ENCODE results near the gene DNAJC28. TPM values are rescaled to one million over a fixed set of nuclear protein-coding genes. Genes with fewer than 3 reads are reported as not detected.
"Not testable (repeated sequence)": the region's sequence is repeated elsewhere in the genome, so short reads cannot be mapped to it uniquely, and the experiment has no call there.

The DNAJC28 gene
- total and polyA plus RNA-seq, 4 donors: 0.56 to 3.0 (median 2.0) TPM

GRCh38 chr21:33455686-33456446 is 35.6 kb downstream of the DNAJC28 start:
- Histone ChIP-seq H3K36me3 (ENCODE audit: control insufficient read depth in 1 of 2, insufficient read depth in 2 of 2, low read length in 1 of 2) (peaks cover 0 to 1% of the 10 kb centered on the region in 2 donors), H3K27me3 (ENCODE audit: control insufficient read depth in 1 of 2, insufficient read depth in 2 of 2, low read length in 1 of 2) (no peaks in the 10 kb centered on the region), H3K4me1 (ENCODE audit: control insufficient read depth in 1 of 2, insufficient read depth in 2 of 2, low read length in 2 of 2) (no peaks in the 10 kb centered on the region), H3K9me3 (ENCODE audit: control insufficient read depth, low read length) (no peaks in the 10 kb centered on the region), H3K27ac (ENCODE audit: low read depth in 1 of 2, low read length in 2 of 2) (no peak overlapping the region), H3K4me3 (ENCODE audit: low read length in 2 of 2) (no peak overlapping the region)
- intact Hi-C loops (cut with DNase I): no loop called here
- WGBS, 2 donors: 87 to 90% methylated on average over 6 of the region's 6 CpGs
- DNase-seq (no peak), ATAC-seq (ENCODE audit: low FRiP score) (no peak)

- Histone ChIP-seq H3K4me3 (ENCODE audit: low read length in 2 of 2) (no peak overlapping the region), H3K27me3 (ENCODE audit: control insufficient read depth in 1 of 2, insufficient read depth in 2 of 2, low read length in 1 of 2) (no peaks in the 10 kb centered on the region), H3K9me3 (ENCODE audit: control insufficient read depth, low read length) (no peaks in the 10 kb centered on the region), H3K27ac (ENCODE audit: low read depth in 1 of 2, low read length in 2 of 2) (no peak overlapping the region), H3K36me3 (ENCODE audit: control insufficient read depth in 1 of 2, insufficient read depth in 2 of 2, low read length in 1 of 2) (peaks cover 0 to 1% of the 10 kb centered on the region in 2 donors), H3K4me1 (ENCODE audit: control insufficient read depth in 1 of 2, insufficient read depth in 2 of 2, low read length in 2 of 2) (no peaks in the 10 kb centered on the region)
- DNase-seq (no peak), ATAC-seq (ENCODE audit: low FRiP score) (no peak)
- intact Hi-C loops (cut with DNase I): no loop called here
- 78 to 88% methylated on average over 3 of the region's 3 CpGs for WGBS, 2 donors
Observed at GRCh38 chr21:33452362-33452761, 39.2 kb downstream of the DNAJC28 start.

DNA sequence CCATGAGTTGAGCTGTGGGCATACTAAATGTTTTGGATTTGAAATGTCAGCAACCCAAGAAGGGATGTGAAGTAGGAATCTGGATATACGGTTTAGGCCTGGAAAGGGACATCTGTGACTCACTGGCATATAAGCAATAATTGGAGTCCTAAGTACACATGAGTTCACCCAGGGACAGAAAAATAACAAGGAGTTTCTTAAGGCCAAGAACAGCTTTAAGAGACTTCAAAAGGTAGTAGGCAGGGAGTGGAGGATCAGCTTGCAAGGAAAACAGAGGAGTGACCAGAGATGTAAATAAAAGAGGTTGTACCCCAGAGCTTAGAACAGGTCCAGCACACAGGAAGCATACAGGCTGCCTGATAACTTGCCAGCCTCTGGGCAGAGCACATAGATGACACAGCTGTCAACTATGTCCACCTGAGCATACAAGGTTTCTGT is 39.9 kb downstream of the DNAJC28 start:
- intact Hi-C loops (cut with DNase I): no loop called here
- Histone ChIP-seq H3K4me1 (ENCODE audit: control insufficient read depth in 1 of 2, insufficient read depth in 2 of 2, low read length in 2 of 2) (no peaks in the 10 kb centered on the region), H3K27me3 (ENCODE audit: control insufficient read depth in 1 of 2, insufficient read depth in 2 of 2, low read length in 1 of 2) (no peaks in the 10 kb centered on the region), H3K9me3 (ENCODE audit: control insufficient read depth, low read length) (no peaks in the 10 kb centered on the region), H3K36me3 (ENCODE audit: control insufficient read depth in 1 of 2, insufficient read depth in 2 of 2, low read length in 1 of 2) (peaks cover 1 to 3% of the 10 kb centered on the region in 2 donors), H3K27ac (ENCODE audit: low read depth in 1 of 2, low read length in 2 of 2) (no peak overlapping the region), H3K4me3 (ENCODE audit: low read length in 2 of 2) (no peak overlapping the region)
- DNase-seq (no peak), ATAC-seq (ENCODE audit: low FRiP score) (no peak)
- WGBS, 2 donors: 35 to 46% methylated on average over 1 of the region's 1 CpG

GRCh38 chr21:33449616-33450015 is 41.9 kb downstream of the DNAJC28 start:
- H3K27ac ChIP-seq (ENCODE audit: low read depth in 1 of 2, low read length in 2 of 2): no peak overlapping the region
- DNase-seq: no peak
- no peak for ATAC-seq (ENCODE audit: low FRiP score)
- no peaks in the 10 kb centered on the region for H3K9me3 ChIP-seq (ENCODE audit: control insufficient read depth, low read length)
- H3K4me3 ChIP-seq (ENCODE audit: low read length in 2 of 2): no peak overlapping the region
- WGBS, 2 donors: 90 to 91% methylated on average over 4 of the region's 4 CpGs
- no peaks in the 10 kb centered on the region for H3K27me3 ChIP-seq (ENCODE audit: control insufficient read depth in 1 of 2, insufficient read depth in 2 of 2, low read length in 1 of 2)
- peaks cover 0 to 3% of the 10 kb centered on the region in 2 donors for H3K36me3 ChIP-seq (ENCODE audit: control insufficient read depth in 1 of 2, insufficient read depth in 2 of 2, low read length in 1 of 2)
- no peaks in the 10 kb centered on the region for H3K4me1 ChIP-seq (ENCODE audit: control insufficient read depth in 1 of 2, insufficient read depth in 2 of 2, low read length in 2 of 2)
- intact Hi-C loops (cut with DNase I): loop anchor here (5.0 to 10.0 kb wide), 2 partner anchors 87 to 125 kb away; partner anchors contain the start of gene IFNAR1 (in 1 of the 2)

DNA sequence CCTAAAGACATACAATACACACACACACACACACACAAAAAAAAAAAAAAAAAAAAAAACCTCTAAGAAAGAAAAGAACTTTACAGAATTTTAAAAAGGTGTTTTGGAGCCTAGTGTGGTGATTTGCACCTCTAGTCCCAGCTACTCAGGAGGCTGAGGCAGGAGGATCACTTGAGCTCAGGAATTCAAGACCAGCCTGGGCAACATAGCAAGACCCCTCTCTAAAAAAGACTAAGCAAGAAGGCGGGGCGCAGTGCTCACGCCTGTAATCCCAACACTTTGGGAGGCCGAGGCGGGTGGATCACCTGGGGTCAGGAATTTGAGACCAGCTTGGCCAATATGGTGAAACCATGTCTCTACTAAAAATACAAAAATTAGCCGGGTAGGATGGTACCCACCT is 44.9 kb downstream of the DNAJC28 start:
- DNase-seq; H3K27me3 ChIP-seq (ENCODE audit: control insufficient read depth in 1 of 2, insufficient read depth in 2 of 2, low read length in 1 of 2); H3K9me3 ChIP-seq (ENCODE audit: control insufficient read depth, low read length); H3K27ac ChIP-seq (ENCODE audit: low read depth in 1 of 2, low read length in 2 of 2); H3K4me1 ChIP-seq (ENCODE audit: control insufficient read depth in 1 of 2, insufficient read depth in 2 of 2, low read length in 2 of 2); H3K36me3 ChIP-seq (ENCODE audit: control insufficient read depth in 1 of 2, insufficient read depth in 2 of 2, low read length in 1 of 2); ATAC-seq (ENCODE audit: low FRiP score); H3K4me3 ChIP-seq (ENCODE audit: low read length in 2 of 2): not testable (repeated sequence)
- 94 to 97% methylated on average over 6 of the region's 6 CpGs for WGBS, 2 donors
- intact Hi-C loops (cut with DNase I): loop anchor here (5.0 to 10.0 kb wide), 2 partner anchors 84 to 122 kb away; partner anchors contain the start of gene IFNAR1 (in 1 of the 2)

DNA sequence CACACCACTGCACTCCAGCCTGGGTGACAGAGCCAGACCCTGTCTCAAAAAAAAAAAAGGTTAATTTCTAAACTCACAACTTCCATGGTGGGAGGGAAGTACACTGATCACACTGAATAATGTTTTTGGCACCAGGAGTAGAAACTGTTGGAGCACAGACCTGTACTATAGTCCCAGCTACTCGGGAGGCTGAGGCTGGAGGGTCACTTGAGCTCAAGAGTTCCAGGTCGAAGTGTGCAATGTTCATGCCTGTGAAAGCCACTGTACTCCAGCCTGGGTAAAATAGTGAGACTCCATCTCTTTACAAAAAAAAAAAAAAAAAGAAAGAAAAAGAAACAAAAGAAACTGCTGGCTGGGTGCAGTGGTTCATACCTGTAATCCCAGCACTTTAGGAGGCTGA is 47.0 kb downstream of the DNAJC28 start:
- WGBS, 2 donors: 34 to 41% methylated on average over 2 of the region's 2 CpGs
- Histone ChIP-seq H3K4me3 (ENCODE audit: low read length in 2 of 2) (no peak overlapping the region), H3K27ac (ENCODE audit: low read depth in 1 of 2, low read length in 2 of 2) (no peak overlapping the region), H3K9me3 (ENCODE audit: control insufficient read depth, low read length) (no peaks in the 10 kb centered on the region), H3K27me3 (ENCODE audit: control insufficient read depth in 1 of 2, insufficient read depth in 2 of 2, low read length in 1 of 2) (no peaks in the 10 kb centered on the region), H3K36me3 (ENCODE audit: control insufficient read depth in 1 of 2, insufficient read depth in 2 of 2, low read length in 1 of 2) (peaks cover 0 to 3% of the 10 kb centered on the region in 2 donors), H3K4me1 (ENCODE audit: control insufficient read depth in 1 of 2, insufficient read depth in 2 of 2, low read length in 2 of 2) (no peaks in the 10 kb centered on the region)
- DNase-seq: no peak
- intact Hi-C loops (cut with DNase I): loop anchor here (2.0 to 10.0 kb wide), 3 partner anchors 120 to 246 kb away; partner anchors contain the start of gene IFNAR1 (in 1 of the 2)
- no peak for ATAC-seq (ENCODE audit: low FRiP score)

DNA sequence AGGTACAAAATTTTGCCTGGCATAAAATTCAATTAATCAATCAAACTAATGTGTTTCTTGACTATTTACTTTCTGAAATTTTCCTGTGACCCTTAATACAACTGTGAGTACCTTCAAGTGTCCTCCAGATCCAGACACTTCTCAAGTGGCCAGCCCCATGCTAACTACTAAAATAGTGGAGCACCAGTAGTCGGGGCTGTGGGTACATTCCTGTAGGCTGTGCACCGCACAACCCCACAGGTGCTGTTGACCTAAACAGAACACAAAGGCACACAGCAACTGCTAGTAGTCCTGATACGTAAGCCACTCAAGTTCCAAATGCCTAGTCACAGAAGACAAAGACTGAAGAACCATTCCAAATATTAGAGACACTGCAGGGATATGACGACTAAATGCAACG is 48.3 kb downstream of the DNAJC28 start:
- DNase-seq: no peak
- H3K9me3 ChIP-seq (ENCODE audit: control insufficient read depth, low read length): no peaks in the 10 kb centered on the region
- intact Hi-C loops (cut with DNase I): loop anchor here (2.0 to 10.0 kb wide), 3 partner anchors 82 to 241 kb away; partner anchors contain the start of gene IFNAR1 (in 1 of the 2)
- H3K36me3 ChIP-seq (ENCODE audit: control insufficient read depth in 1 of 2, insufficient read depth in 2 of 2, low read length in 1 of 2): peaks cover 0 to 3% of the 10 kb centered on the region in 2 donors
- no peaks in the 10 kb centered on the region for H3K27me3 ChIP-seq (ENCODE audit: control insufficient read depth in 1 of 2, insufficient read depth in 2 of 2, low read length in 1 of 2)
- H3K27ac ChIP-seq (ENCODE audit: low read depth in 1 of 2, low read length in 2 of 2): no peak overlapping the region
- H3K4me1 ChIP-seq (ENCODE audit: control insufficient read depth in 1 of 2, insufficient read depth in 2 of 2, low read length in 2 of 2): no peaks in the 10 kb centered on the region
- ATAC-seq (ENCODE audit: low FRiP score): no peak
- WGBS, 2 donors: 78 to 85% methylated on average over 5 of the region's 5 CpGs
- H3K4me3 ChIP-seq (ENCODE audit: low read length in 2 of 2): no peak overlapping the region

- peak overlapping the region in 1 of 2 donors; percentile 5 for H3K27ac ChIP-seq (ENCODE audit: low read depth in 1 of 2, low read length in 2 of 2)
- H3K9me3 ChIP-seq (ENCODE audit: control insufficient read depth, low read length): no peaks in the 10 kb centered on the region
- ATAC-seq (ENCODE audit: low FRiP score) (peak; percentile 37), DNase-seq (peak in 1 of 2 donors; percentile 68)
- H3K4me1 ChIP-seq (ENCODE audit: control insufficient read depth in 1 of 2, insufficient read depth in 2 of 2, low read length in 2 of 2): no peaks in the 10 kb centered on the region
- intact Hi-C loops (cut with DNase I): loop anchor here (2.0 to 10.0 kb wide), 3 partner anchors 81 to 239 kb away; partner anchors contain the start of gene IFNAR1 (in 1 of the 2)
- peaks cover 0 to 3% of the 10 kb centered on the region in 2 donors for H3K36me3 ChIP-seq (ENCODE audit: control insufficient read depth in 1 of 2, insufficient read depth in 2 of 2, low read length in 1 of 2)
- no peak overlapping the region for H3K4me3 ChIP-seq (ENCODE audit: low read length in 2 of 2)
- no peaks in the 10 kb centered on the region for H3K27me3 ChIP-seq (ENCODE audit: control insufficient read depth in 1 of 2, insufficient read depth in 2 of 2, low read length in 1 of 2)
- WGBS, 2 donors: 52 to 55% methylated on average over 11 of the region's 11 CpGs
Observed at GRCh38 chr21:33441489-33442477, 49.7 kb downstream of the DNAJC28 start.

Measured in aorta (tissue), 5 donors.